Chondrocyte (in vitro differentiated cells): ENCODE measurements around the gene KRT72. TPM values are rescaled to one million over a fixed set of nuclear protein-coding genes. Genes with fewer than 3 reads are reported as not detected.

Source experiments
- DNase-seq: peaks from one replicate; pipeline ENCODE4 v3.0.0; 2021; ENCODE audit warnings: mixed read lengths, low spot score
- H3K27ac Mint-ChIP-seq: one replicate; pipeline ENCODE4 v1.8.0; 2021; ENCODE audit warnings: mild to moderate bottlenecking, moderate library complexity, mixed read lengths; ENCODE audit not compliant: unreplicated experiment
- H3K27me3 Mint-ChIP-seq: 2 replicates; pipeline ENCODE4 v1.8.0; 2021; ENCODE audit warnings: low read depth, mixed read lengths
- H3K36me3 Mint-ChIP-seq: 2 replicates; pipeline ENCODE4 v1.8.0; 2021; ENCODE audit warnings: low read depth, mixed read lengths
- H3K4me1 Mint-ChIP-seq: 2 replicates; pipeline ENCODE4 v1.8.0; 2021; ENCODE audit warnings: low read depth, mild to moderate bottlenecking, mixed read lengths
- H3K4me3 Mint-ChIP-seq: one replicate; pipeline ENCODE4 v1.8.0; 2021; ENCODE audit warnings: mild to moderate bottlenecking, moderate library complexity, mixed read lengths; ENCODE audit not compliant: unreplicated experiment
- H3K9me3 Mint-ChIP-seq: 2 replicates; pipeline ENCODE4 v1.8.0; 2021; ENCODE audit warnings: low read depth, mixed read lengths
- total RNA-seq: library from RNA; stranded (reverse); gene quantifications from 3 replicates; pipeline ENCODE4 v1.2.1, GENCODE V29; 2021
- TF ChIP-seq, protein P1 (sequence below): fragments of 200-600 bp; sonication (generic); IDR thresholded peaks from 2 replicates; pipeline ENCODE4 v1.5.0; 2021; ENCODE audit warnings: antibody characterized with exemption, mild to moderate bottlenecking, moderate library complexity

KRT72 gene
- total RNA-seq, 1 donor from 2014 or later = not detected

DNA sequence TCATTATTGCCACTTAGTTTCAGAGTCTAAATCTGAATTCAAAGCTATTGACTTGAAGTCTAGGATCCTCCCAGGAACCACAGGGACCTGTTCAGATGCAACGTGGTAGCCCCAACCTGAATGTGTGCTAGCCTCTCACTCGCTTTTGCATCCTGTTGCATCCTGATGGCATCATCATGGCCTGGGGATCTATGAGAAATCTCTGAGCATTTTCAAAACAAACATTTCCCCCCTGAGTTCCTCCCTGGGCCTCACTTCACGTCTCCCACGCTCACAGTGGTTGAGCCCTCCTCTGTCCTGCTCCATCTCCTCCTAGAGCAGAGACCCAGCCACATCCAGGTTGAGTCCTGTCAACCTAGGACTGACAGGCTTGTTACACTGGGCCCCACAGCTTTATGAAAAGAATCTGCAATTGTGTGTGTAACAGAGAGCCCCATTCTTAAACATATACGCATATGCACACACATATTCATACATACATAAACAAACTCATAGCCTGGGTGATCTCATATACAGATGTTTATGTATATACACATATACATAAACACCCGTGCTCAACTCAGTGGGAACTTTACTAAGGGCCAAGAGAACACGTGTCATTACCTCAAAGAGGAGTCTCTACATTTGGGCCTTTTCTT, 5.4 kb upstream of the KRT72 start:
- Mint-ChIP-seq H3K9me3 (no peaks in the 10 kb centered on the region), H3K4me3 (no peak overlapping the region), H3K27me3 (peaks cover 68% of the 10 kb centered on the region), H3K4me1 (no peaks in the 10 kb centered on the region), H3K27ac (no peak overlapping the region), H3K36me3 (no peaks in the 10 kb centered on the region)
- no peak for DNase-seq
- TF ChIP-seq, protein P1, sequence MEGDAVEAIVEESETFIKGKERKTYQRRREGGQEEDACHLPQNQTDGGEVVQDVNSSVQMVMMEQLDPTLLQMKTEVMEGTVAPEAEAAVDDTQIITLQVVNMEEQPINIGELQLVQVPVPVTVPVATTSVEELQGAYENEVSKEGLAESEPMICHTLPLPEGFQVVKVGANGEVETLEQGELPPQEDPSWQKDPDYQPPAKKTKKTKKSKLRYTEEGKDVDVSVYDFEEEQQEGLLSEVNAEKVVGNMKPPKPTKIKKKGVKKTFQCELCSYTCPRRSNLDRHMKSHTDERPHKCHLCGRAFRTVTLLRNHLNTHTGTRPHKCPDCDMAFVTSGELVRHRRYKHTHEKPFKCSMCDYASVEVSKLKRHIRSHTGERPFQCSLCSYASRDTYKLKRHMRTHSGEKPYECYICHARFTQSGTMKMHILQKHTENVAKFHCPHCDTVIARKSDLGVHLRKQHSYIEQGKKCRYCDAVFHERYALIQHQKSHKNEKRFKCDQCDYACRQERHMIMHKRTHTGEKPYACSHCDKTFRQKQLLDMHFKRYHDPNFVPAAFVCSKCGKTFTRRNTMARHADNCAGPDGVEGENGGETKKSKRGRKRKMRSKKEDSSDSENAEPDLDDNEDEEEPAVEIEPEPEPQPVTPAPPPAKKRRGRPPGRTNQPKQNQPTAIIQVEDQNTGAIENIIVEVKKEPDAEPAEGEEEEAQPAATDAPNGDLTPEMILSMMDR = no peak

DNA sequence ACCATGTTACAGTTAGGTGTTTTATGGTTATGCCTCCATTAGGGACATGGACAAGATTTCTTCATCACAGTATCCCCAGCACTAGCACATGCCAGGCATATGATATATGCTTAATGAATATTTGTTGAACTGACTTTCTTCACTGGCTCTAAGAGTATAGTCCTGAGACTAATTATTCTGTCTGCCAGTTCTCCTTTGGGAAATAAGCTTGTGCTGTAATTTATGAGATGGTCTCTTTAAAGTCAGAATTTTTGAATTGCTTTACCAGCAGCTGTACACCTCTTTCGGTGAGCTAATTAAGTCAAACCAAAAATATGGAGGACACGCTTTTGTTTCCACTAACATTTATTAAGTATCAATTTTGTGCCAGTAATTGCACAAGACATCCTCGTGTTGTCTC, 4.8 kb upstream of the KRT72 start:
- Mint-ChIP-seq H3K27me3 (peaks cover 63% of the 10 kb centered on the region), H3K4me1 (no peaks in the 10 kb centered on the region), H3K36me3 (no peaks in the 10 kb centered on the region), H3K9me3 (no peaks in the 10 kb centered on the region), H3K4me3 (no peak overlapping the region), H3K27ac (no peak overlapping the region)
- DNase-seq = no peak
- TF ChIP-seq, protein P1 = no peak

DNA sequence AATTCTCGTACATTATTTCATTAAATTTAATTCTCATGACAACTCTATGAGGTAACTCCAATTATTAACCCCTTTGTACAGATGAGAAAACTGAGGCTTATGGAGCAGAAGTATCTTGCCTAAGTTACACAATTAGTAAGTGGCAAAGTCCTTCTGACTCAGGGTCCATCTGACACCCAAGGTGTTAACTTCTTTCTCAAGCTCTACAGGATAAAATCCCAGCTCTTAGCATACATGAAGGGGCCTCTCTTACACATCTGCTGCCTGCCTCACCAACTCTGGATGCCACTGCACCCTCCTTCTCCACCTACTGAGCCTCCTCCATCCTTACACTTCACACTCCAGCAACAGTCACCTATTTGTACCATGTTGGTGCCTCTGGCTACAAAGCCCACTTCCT, 4.3 kb upstream of the KRT72 start:
- Mint-ChIP-seq H3K4me3 (no peak overlapping the region), H3K9me3 (no peaks in the 10 kb centered on the region), H3K27ac (no peak overlapping the region), H3K27me3 (peaks cover 59% of the 10 kb centered on the region), H3K36me3 (no peaks in the 10 kb centered on the region), H3K4me1 (no peaks in the 10 kb centered on the region)
- no peak for DNase-seq
- TF ChIP-seq, protein P1 = no peak

DNA sequence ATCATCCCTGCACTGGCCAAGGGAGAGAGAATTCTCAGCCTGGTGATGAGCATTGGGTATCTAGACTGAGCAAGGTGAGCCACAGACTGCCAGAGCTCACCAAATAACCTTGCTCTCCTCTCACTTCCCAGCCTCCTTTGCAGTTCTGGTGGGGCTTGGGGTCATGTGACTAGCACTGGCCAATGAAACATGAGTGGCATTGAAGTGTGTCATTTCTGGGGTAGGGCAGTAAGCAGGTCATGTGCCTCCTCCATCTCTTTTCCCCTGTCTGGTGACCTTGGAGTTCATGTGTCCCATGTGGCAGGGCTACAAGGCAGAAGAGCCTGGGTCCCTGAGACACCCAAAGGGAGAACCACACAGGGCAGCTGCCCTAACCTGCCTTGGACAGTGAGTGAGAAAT, 3.6 kb upstream of the KRT72 start:
- Mint-ChIP-seq H3K36me3 (no peaks in the 10 kb centered on the region), H3K27ac (no peak overlapping the region), H3K9me3 (no peaks in the 10 kb centered on the region), H3K4me1 (no peaks in the 10 kb centered on the region), H3K4me3 (no peak overlapping the region), H3K27me3 (peaks cover 60% of the 10 kb centered on the region)
- TF ChIP-seq, protein P1 = no peak
- no peak for DNase-seq

DNA sequence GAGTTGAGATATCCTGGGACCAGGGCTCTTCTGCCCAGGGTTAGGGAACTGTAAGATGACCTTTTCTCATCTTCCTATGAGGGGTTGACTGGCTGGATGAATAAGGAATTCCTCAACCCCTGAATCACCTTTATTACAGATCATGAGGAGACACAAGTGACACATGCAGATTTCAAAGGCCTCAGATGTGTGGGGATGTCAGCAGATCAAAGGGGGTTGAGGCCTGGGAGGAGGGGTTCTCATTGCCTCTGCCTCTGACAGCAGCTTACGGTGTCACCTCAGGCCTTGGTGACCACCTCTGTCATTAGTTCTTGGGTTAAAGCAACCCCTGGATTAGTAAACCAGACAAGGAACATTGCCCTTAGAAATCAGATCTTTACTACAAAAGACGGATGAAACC, 2.1 kb upstream of the KRT72 start:
- TF ChIP-seq, protein P1 = no peak

More for the DNA sequence above, 2.1 kb upstream of the KRT72 start:
- Mint-ChIP-seq H3K36me3 (no peaks in the 10 kb centered on the region), H3K9me3 (no peaks in the 10 kb centered on the region), H3K4me3 (no peak overlapping the region), H3K27ac (no peak overlapping the region), H3K4me1 (no peaks in the 10 kb centered on the region), H3K27me3 (peaks cover 61% of the 10 kb centered on the region)
- no peak for DNase-seq
